ENCODE measurements around the gene LRRC75A.
"Not testable (repeated sequence)": the region's sequence is repeated elsewhere in the genome, so short reads cannot be mapped to it uniquely, and the experiment has no call there.

Gene LRRC75A

DNA sequence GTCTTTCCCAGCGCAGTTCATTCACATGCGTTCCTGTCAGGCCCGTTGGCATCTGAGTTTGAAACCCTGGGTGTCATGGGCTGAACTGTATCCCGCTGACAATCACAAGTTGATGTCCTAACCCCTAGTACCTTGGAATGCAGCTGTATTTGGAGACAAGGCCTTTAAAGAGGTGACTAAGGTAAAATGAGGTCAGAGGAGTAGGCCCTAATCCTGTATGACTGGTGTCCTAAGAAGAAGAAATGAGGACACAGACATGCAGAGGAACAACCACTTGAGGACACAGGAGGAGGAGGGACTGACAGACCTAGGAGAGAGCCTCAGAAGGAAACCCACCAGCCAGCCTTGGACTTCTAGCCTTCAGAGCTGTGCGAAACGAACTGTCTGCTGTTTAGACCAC is 43.5 kb downstream of the LRRC75A start:
- no peak for DNase-seq

DNA sequence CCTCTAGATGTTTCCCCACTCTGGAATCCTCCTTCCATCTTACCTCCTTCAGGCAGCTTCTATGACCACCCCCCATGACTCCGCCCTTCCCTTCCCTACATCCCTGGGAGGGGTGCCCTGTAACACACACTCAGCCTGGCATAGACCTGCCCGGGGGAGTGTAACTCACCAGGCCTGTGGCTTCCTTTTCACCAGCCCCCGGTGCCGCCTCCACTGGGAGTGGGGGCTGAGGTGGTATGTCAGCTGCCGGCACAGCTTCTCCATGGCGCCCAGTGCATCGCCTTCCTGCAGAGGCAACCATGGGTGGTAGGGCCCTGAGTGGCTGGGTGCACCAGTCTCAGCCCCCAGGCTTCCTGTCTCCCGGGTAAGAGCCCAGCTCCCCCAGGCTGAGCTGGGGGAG is 44.3 kb downstream of the LRRC75A start:
- no peak for DNase-seq

DNA sequence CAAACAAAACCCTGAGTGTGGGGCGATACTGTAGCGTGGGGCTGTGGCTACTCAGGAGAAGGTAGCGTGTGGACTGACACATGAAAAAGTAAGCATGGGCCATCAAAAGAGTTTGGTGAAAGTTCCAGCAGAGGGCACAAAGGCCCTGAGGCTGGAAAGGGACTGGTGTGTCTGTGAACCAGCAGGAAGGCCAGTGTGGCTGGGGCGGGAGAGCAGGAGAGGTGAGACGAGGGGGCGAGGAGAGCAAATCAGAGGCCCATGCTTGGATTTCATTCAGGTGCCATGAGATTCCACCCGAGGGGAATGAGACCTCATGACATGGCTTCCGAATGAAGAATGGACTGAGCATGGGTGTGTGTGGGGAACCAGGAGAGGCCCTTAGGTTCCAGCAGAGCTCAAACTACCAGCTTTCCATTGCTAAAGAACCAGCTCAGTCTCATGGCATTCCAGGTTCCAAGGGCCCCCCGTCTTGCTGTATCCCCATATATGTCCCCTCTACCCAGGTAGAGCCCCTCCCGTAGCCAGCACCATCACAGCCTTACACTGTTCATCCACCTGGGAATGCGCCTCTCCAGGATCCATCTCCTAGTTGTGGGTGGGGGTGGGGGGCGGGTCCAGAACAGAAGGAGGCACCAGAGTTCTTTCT is 45.5 kb downstream of the LRRC75A start:
- no peak for DNase-seq

DNA sequence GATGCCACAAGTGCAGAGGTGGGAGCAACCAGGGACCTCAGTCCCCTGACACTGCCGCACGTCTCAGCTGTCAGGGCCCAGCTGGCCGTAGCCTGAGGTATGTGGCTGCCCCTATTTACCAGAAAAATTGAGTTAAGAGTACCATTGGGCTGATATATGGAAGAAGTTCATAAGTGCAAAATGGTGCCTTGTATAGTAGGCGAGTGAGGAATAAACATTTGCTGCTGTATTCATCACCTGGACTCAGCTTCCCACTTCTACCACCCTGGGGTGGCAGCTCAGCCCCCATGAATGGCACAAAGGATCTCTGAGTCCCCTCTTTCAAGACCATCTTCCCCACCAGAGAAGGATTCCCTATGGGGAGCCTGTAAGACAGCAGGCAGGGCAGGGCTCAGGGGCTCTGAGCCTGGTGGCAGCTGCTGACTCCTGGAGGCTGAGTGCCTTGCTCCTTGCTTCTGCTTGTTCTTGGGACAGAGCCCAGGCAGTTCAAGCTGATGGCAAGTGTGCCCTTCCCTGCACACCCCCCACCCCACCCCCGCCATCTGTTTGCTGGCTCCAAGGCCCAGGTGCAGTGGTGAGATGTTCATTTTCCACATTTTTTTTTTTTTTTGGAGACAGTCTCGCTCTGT is 47.6 kb downstream of the LRRC75A start:
- no peak for DNase-seq

DNA sequence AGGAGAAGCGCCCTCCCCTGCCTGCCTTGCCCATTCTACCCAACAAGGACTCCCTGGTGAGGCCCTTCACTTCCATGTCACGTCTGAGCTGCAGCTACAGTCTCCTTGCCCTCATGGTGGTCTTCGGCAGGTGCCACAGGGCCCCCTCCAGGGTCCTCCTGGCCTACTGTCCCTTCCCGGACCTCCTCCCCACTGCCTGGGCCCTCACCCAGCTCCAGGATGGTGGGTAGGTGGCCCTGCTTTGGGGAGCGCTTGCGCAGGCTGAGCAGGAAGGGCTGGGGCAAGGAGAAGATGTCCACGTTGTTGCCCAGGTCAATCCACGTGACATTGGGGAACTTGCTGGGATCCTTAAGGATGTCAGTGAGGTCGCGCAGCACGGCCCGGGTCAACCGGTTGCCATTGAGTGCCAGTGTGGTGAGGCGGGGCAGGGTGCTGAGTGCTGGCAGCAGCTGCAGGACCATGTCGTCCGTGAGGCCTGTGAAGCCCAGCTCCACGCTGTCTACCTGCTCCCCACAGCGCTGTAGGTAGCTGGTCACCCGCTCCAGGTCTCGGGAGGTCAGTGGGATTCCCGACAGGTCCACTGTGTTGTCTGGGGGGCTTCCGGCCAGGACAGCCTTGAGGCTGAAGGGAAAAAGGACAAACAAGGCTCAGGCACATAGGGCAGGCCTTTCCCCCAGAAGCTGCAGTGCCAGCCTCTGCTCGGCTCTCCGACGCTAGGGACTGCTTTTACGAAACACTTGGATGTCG is 48.3 kb downstream of the LRRC75A start:
- DNase-seq, result no peak

DNA sequence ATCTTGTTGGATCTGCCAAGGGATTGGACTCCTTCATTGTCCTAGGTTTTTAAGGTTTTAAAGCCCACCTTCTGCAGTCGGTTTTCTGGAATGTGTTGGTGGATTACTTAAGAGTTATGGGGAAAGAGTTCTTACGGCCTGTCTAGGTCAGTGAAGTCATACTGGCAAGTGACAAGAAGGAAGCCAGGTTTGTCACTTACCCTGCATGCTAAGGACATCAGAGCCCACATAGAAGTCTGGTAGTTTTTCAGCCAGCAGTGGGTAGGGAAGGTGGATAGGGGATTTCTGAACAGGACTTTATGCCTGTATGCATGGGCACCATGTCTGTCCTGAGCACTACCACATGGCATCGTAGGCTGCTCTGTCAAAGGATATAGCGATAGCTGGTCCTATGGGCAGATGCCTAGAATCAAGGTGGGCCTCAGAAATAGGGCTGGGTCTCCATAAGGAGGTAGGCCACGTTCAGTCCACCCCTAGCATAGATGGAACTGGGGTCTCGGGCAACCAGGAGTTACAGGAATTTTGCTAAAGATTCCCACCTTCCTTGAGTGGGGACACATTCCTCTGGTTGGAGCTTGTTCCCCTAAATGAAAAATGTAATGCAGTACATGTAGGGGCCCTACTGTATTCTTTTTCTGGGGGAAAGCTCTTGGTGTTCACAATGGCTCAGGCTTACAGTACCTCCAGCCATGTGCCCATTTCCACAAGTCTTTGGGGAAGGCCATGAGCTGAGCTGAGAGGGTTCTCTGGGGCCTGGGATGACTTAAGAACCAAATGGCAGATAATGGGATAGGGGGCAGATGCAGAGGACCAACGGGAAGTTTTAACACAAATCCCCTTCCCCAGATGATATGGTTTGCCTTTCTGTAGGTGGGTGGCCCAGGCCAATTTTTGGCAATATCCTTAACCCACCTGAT is 49.1 kb downstream of the LRRC75A start:
- DNase-seq, result no peak

DNA sequence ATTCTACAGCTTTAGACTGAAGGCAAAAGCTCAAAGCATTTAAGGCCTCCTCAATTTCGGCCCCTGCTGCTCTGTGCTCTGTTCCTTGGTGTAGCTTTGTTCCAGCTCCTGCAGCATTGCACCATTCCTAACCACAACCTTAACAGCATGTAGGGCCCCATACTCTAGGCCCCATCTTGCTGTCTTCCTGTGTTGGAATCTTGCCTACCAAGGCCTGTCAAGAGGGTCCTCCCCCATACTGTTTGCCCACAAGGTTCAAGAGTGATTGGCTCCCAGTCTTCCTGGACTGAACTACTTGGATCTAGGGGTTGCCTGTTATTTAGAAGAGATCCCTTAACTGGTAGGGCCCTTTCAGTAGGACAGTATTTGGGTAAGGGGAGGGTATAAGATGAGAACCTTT is 49.9 kb downstream of the LRRC75A start:
- no peak for DNase-seq

DNA sequence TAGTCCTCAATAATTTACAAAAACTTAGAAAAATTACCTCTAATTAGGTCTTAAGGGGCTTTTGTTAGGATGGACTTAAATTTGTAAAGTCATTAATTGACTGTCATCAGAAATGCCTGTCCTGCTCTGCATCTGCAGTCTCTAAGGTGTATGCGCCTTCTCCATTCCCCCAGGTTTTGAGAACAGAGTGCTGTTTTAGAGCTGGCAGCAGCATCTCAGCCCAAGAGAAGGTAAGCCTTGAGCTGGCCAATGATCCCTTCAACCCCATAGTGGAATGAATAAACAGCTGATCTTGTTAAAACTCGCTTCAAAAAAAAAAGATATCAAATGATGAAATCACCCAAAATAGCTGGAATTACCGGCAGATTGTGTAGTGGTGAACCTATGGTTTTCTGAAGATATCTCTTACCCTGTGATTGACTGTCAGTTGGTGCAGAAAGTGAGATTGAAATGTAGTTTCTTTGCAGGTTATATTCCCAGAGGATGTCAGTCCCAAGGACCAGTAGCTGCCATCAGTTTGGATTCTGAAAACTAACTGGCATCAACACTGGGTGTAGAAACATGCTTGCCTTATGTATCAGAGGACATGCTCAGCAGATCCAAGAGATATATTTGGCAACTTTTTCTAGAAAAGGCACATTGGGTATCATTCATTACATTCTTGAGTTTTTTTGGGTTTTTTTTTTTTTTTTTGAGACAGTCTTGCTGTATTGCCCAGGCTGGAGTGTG is 50.9 kb downstream of the LRRC75A start:
- no peak for DNase-seq

DNA sequence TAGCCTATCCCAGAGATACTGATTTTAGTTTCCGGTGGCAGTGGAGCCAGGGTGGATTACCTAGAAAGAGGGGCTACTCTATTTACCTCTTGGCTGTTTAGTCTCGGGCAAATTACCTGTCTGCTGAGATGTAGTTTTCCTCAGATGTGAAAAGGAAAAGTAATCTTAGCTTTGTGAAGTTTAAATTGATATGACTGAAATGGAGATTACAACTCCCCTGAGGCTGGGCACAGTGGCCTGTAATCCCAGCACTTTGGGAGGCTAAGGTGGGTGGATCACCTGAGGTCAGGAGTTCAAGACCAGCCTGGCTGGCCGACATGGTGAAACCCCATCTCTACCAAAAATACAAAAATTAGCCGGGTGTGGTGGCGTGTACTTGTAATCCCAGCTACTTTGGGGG is 51.6 kb downstream of the LRRC75A start:
- not testable (repeated sequence) for DNase-seq

DNA sequence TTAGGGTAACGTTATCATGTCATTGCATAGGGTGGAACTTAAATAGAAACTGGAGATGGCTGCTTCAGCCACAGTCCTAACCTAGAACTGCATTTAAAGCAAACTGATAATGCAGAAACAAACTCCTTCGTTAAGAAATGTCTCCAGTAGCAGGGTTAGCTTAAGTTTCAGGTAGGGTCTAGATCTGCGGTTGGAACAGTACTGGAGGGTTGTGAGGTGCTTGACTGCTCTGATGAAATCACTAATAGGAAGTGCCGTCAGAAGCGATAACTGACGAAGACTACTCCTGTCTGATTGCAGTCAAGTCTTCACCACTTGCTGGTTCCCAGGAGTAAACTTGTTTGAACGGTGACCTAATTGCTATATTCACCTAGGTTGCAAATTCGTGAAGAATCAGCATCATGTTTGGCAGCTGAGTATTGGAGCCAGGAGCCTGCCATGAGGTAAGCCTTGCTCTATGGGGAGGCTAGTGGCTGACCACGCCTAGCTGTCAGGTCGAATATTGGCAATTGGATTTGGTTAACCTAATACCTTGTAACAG is 52.1 kb downstream of the LRRC75A start:
- DNase-seq, result no peak

DNA sequence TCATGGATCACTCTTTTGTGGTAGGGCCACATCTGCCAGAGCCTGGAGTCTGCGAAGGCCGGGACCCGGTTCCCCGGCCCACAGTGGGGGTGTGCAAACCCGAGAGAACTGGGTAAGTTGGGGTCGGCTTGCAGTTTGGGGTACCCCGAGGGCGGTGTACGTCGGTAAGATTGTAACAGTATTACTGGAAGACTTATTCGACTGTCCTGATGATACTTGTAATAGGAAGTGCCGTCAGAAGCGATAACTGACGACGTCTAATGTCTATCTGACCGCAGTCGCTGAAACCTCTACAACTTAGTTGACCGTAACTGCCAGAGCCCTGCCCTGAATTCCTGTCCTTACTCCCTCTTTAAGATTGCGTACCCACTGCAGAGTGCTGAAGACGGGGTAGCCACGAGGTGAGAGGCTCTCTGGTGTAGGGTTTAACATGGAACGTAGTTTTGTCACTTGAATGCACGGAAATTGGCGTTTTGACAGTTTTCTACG is 52.6 kb downstream of the LRRC75A start:
- DNase-seq, result peak; percentile 30

DNA sequence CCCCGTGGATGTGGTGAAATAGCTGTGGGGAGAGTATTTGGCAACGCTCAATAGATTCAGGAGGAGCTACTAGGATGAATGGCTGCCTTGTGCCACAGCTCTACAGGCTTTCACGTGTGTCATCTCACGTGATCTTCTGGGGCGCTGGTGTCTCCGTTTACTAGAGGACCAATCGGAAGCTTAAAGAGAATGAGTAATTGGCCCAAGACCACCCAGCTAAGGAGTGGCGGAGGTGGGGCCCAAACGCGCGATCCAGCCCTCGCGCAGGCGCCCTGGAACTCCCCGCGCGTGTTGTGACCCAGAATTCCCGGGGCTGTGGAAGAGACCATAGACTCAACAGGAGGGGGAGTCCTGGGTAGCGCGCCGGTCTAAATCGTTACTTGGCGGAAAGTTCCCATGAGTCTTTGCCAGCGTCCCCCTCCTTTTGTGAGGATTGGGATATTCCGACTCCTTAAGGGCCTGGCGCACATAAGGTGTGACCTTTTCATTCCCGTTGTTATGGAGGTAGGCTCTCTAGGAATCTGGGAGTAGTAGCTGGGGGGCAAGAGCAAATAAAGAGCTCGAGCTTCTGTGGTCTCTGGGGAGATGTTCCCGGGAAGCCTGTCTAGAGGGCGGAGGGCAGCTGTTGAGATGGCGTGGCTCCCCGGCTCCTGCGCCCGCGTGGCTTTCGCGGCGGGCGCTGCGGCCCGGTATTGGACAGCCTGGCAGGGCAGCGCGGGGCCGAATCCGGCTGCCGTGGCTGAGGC is 53.3 kb downstream of the LRRC75A start:
- DNase-seq, result peak; percentile 96

DNA sequence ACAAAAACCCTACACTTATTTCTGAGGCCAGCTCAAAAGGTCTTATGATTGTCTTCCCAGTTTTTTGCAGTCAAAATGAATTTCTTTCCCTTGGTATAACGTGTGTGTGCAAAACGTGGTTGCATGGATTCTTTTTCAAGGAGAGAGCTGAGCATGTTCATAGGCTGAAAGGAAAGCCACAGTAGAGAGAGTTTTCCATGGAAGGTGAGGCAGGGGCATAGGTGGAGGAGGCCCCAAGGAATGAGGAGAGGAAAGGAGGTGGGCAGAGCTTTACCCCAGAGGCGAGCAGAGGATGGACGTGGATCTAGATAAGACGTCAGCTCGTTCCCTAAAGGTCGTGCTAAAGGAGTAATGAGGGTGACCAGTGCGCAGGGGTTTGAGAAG is 53.8 kb downstream of the LRRC75A start:
- DNase-seq, result no peak

DNA sequence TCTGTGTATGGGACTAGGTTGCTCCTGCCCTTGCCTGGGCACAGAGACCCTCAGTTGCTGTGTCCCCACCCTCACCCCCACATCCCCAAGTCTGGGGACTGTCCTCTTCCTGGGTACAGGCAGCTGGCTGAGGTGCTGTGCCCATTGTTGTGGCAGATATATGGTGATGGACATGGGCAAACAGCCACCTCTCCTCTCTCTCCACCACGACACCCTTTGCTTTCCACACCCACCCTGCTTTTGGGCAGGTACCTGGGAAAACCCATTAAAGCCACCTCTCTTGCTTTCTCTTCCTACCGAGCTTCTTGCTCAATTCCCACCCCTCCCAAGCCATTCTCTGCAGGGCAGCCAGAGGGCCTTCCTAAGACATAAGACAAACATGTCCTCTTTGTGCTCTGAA is 54.9 kb downstream of the LRRC75A start:
- DNase-seq, result no peak

DNA sequence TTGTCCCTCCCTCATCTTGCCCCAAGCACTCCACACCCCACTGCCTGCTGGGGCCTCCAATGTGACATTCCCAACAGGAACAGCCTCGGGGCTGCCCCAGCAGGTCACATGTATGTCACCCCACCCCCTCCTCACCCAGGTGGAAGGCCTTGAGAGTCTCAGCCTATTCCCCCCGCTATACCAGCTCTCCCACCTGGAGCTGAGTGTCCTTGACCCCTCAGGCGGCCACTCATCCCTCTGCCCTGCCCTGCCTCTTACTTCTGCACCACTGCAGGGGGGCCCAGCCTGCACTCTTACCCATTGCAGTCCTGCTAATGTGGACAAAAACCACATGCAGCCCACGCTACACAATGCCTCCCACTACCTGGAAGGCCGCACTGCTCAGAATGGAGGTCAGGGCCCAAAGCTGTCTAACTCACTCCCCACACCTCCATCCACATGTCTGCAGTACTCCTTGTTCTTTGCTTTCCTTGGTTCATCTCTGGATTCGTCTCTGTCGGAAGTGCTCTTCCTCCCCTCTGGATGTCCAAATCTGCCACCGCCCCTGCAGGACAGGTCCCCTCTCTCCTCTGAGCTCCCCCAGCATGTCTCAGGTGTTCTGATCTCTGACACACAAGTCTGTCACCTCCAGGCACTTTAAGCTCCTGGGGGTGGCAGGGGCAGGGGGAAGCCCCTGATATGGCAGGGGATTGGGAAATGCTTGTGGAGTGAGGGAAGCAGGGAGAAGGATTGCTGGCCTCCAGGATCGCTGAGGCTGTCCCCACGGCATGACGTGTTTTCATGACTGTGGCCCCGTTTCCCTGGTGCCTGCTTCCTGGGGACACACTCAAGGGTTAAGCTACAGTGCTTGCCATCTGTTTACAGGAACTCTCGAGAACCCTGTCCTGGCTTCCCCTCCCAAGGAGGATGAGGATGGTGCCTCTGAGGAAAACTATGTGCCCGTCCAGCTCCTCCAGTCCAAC is 55.8 kb downstream of the LRRC75A start:
- DNase-seq, result no peak

DNA sequence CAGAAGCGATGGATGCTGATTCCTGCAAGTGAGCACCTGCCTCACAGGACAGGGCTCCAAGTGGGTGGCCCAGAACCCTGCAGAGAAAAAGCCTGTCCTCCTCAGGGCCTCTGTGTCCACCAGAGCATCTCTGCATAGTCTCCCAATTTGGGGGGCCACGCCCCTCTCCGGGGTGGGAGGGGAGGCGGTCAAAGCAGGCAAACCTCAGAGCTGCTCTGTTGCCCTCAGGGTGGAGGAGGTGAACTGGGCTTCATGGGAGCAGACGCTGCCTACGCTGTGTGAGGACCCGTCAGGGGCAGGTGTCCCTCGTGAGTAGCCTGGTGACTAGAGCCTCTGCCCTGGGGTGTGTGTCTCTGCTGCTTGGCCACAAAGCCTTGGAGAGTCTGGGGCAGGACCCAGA is 57.3 kb downstream of the LRRC75A start:
- no peak for DNase-seq

DNA sequence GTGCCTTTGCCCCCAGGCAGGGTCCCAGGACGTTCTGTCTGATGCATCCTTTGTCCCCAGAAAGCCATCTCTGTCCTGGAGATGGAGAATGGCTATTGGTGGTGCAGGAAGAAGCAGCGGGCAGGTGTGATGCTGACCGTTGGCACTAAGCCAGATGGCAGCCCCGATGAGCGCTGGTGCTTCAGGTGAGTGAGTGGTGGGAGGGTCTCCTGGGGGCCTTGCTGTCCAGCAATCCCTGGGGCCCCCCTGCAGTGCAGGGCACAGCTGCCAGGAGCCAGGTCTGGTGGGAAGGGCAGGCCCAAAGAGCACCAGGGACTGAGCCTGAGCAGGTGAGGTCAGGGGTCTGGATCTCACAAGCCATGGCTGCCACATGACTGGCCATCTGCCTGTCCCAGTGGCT is 58.5 kb downstream of the LRRC75A start:
- DNase-seq, result no peak

DNA sequence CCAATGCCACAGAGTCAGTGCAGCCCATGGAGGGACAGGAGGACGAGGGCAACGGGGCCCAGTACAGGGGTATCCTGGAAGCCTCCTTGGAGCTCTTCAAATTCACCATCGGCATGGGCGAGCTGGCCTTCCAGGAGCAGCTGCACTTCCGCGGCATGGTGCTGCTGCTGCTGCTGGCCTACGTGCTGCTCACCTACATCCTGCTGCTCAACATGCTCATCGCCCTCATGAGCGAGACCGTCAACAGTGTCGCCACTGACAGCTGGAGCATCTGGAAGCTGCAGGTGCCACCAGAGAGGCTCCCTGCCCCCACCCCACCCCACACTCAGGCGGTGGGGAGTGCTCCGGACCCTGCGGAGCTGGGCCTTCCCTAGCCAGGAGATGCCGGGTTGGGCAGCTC is 60.0 kb downstream of the LRRC75A start:
- no peak for DNase-seq

DNA sequence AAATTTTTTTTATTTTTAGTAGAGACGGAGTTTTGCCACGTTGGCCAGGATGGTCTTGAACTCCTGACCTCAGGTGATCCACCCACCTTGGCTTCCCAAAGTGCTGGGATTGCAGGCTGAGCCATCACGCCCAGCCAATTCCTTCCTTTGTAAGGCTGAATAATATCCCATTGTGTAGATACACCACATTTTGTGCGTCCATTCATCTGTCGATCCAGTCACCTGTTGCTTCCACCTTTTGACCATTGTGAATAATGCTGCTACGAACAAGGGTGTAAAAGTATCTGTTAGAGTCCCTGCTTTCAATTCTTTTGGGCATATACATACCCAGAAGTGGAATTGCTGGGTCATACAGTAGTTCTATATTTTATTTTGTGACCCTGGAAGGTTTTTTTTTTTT is 61.3 kb downstream of the LRRC75A start:
- no peak for DNase-seq

DNA sequence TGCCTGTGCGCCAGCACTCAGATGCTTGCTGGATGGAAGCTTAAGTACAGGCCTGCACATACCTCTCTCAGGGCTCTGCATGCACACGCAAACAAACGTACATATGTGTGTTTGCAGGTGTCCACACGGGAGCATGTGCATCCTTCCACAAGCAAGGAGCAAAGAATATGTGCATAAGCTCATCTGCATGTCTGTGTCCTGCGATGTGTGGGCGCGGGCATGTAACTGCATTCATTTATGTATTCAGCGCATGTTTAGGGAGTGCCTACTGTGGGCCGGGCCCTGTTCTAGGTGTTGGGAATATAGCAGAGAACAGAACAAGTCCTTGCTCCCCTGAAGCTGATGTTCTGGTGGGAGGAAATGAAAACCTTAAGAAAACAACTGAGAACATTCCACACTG is 62.9 kb downstream of the LRRC75A start:
- DNase-seq, result no peak
